AG04449 (cell line): ENCODE measurements around the gene LPP.
"Not testable (repeated sequence)": the region's sequence is repeated elsewhere in the genome, so short reads cannot be mapped to it uniquely, and the experiment has no call there.

Source experiments
- CTCF ChIA-PET: fragments of 350-600 bp; formaldehyde crosslinking; extraction: SDS; loops from one replicate; lab custom pipeline; 2021; ENCODE audit warnings: antibody characterized with exemption; lab: Yijun Ruan, JAX
- POLR2A ChIA-PET: fragments of 400-600, 350-600 bp; formaldehyde crosslinking; extraction: SDS; loops from one replicate; lab custom pipeline; 2020; ENCODE audit warnings: antibody characterized with exemption, inconsistent platforms; lab: Yijun Ruan, JAX
- DNase-seq: peaks from one replicate; pipeline ENCODE4 v3.0.0-alpha.2; 2010; ENCODE audit warnings: low read depth, low spot score
- H3K4me3 ChIP-seq: 2 replicates; pipeline ENCODE4 v1.5.1; 2011; ENCODE audit warnings: low read depth, mild to moderate bottlenecking, control low read depth, low read length
- TF ChIP-seq, protein P1 (sequence below): IDR thresholded peaks from one replicate; pipeline ENCODE4 v1.5.1; 2011; ENCODE audit warnings: mild to moderate bottlenecking, moderate library complexity, low read length, control low read depth, inconsistent platforms; ENCODE audit not compliant: insufficient read depth; ENCODE audit errors: missing control alignments

Gene LPP

DNA sequence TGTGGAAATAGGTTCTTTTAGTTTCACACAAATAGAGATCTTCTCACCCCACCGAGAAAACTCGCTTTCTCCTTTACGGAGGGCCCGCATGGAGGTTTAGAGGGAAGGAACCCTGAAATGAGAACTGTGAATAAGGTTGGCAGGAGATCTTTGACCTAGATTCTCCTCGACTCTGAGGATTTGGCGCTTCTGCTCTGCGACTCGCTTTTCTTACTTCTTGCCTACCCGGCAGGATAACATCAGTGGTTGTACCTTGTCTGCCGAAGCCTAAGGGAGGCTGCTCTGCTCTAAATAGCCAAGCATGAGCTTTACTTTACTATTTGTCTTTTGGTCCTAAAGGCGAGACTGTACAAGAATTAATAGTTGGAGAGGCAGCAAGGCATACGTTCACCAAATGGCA, 544.5 kb downstream of the LPP start:
- TF ChIP-seq, protein P1, sequence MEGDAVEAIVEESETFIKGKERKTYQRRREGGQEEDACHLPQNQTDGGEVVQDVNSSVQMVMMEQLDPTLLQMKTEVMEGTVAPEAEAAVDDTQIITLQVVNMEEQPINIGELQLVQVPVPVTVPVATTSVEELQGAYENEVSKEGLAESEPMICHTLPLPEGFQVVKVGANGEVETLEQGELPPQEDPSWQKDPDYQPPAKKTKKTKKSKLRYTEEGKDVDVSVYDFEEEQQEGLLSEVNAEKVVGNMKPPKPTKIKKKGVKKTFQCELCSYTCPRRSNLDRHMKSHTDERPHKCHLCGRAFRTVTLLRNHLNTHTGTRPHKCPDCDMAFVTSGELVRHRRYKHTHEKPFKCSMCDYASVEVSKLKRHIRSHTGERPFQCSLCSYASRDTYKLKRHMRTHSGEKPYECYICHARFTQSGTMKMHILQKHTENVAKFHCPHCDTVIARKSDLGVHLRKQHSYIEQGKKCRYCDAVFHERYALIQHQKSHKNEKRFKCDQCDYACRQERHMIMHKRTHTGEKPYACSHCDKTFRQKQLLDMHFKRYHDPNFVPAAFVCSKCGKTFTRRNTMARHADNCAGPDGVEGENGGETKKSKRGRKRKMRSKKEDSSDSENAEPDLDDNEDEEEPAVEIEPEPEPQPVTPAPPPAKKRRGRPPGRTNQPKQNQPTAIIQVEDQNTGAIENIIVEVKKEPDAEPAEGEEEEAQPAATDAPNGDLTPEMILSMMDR = no peak
- ChIA-PET CTCF (interaction anchor here (1.0 to 1.7 kb wide), 3 partner anchors 11 to 958 kb away, joined by 4 to 5 read pairs (median 5); no protein-coding TSS in a partner anchor), POLR2A (no interaction called here)
- H3K4me3 ChIP-seq = no peak overlapping the region
- no peak for DNase-seq

DNA sequence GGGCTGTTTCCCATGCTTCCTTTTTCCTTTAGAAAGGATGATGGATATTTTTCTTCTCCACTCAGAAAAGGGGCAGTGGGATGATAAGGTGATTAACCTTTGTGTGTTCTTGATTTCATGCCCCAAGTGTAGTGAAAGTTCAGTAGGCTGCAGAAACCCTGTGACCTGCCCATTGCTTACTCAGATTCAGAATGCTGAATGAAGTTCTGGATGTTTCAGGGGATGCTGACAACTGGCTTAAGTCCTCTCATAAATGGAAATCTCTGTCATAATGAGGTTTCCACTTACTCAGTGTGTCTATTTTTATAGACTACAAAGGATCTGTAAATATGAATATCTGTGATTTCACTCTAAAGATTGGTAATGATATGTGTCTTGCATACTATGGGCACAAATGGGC, 546.5 kb downstream of the LPP start:
- H3K4me3 ChIP-seq = no peak overlapping the region
- TF ChIP-seq, protein P1 = no peak
- POLR2A ChIA-PET = no interaction called here
- CTCF ChIA-PET = no interaction called here
- DNase-seq = no peak

DNA sequence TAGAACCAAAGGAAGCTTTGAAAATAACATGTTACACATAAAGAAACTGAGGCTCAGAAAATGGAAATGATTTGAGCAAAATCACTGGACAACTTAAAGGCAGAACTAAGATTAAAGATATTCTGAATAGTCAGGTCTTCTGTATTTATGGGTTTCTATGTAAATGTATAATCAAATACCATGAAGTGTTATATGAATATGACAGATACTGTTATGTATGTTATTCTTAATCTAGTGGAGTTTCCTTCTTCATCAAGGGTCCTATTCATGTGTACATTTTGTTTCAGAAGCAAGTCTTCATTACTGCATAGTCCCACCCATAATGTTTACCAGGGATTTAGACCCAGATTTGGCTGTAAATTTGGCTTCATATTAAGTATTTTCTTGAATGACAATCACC, 547.0 kb downstream of the LPP start:
- POLR2A ChIA-PET = no interaction called here
- no peak for DNase-seq
- CTCF ChIA-PET = no interaction called here
- no peak overlapping the region for H3K4me3 ChIP-seq
- TF ChIP-seq, protein P1 = no peak

DNA sequence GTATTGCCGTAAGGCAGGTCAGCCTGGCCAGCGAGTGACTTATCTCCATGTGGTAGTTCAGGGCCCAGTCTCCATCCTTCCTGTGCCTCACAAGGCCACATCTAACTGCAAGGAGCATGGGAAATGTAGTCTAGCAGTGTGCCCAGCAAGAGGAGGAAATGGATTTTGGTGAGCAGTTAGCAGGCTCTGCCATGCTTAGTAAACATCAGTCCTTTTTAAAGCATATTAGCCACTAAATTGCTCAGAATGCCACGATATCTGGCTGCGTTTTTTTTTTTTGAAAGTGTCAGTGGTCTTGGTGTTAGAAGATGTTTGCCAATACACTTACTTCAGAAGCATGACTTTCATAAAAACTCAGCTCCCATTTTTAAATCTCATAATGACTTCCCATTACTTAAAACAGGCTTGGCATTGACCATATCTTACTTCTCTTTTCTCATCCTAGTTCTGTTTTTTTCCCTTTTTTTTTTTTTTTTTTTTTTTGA, 547.6 kb downstream of the LPP start:
- ChIA-PET CTCF (no interaction called here), POLR2A (interaction anchor here (0.6 kb wide), 1 partner anchor 17 kb away, joined by 3 read pairs; no protein-coding TSS in a partner anchor)
- no peak for DNase-seq
- TF ChIP-seq, protein P1 = no peak
- no peak overlapping the region for H3K4me3 ChIP-seq

DNA sequence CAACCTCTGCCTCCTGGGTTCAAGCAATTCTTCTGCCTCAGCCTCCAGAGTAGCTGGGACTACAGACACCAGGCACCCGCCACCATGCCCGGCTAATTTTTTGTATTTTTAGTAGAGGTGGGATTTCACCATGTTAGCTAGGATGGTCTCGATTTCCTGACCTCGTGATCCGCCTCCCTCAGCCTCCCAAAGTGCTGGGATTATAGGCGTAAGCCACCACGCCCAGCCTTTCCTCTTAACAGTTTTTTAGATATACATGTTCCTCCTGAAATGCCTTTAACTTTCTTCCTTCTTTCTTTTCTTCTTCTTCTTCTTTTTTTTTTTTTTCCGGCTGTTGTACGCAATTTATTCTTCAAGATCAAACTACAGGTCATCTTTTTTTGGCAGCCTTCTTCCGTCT, 548.1 kb downstream of the LPP start:
- POLR2A ChIA-PET, CTCF ChIA-PET, DNase-seq, H3K4me3 ChIP-seq: not testable (repeated sequence)

DNA sequence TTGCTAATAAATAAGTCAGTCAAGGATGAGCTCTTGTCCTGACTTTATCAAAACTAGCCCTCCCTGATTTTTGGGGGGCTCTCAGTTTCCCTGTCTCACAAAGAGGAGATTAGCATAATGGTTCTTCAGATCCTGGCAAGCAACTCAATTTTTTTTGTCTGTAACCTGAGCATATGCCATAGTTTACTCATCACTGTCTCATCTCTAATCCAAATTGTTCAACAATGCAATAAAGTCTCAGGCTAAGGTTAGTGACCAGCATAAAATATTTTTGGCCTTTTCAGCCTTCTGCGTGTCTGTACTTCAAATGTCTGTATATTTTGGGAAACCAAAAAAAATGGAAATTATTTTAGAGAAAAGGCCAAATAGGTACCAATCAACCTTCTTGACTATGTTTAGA, 552.2 kb downstream of the LPP start:
- CTCF ChIA-PET = interaction anchor here (0.5 to 0.9 kb wide), 2 partner anchors 9 to 631 kb away, joined by 3 to 4 read pairs; no protein-coding TSS in a partner anchor
- H3K4me3 ChIP-seq = no peak overlapping the region
- POLR2A ChIA-PET = no interaction called here
- no peak for DNase-seq
- TF ChIP-seq, protein P1 = no peak

DNA sequence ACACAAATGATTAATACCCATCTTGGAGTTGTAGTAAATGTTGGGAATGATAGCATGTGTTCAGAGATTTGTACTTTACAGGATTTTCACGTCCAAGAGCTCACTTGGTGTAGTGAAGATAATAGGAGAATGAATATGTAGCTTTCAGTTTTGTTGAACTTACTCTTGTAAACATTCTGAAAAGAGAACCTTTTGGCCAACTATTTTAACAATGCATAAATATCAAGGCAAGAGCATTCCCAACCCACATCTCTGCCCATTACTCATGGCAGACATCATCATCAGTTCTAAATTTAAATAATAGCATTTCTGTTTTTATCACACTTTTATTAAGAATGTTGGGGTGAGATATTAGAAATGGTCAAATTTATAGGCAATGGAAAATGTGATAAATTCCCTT, 552.6 kb downstream of the LPP start:
- DNase-seq = no peak
- ChIA-PET CTCF (interaction anchor here (0.5 to 0.9 kb wide), 2 partner anchors 9 to 631 kb away, joined by 3 to 4 read pairs; no protein-coding TSS in a partner anchor), POLR2A (no interaction called here)
- no peak overlapping the region for H3K4me3 ChIP-seq
- TF ChIP-seq, protein P1 = no peak
